Measurements from ENCODE around the gene LRPAP1. TPM values are rescaled to one million over a fixed set of nuclear protein-coding genes. Genes with fewer than 3 reads are reported as not detected.
"Not testable (repeated sequence)": the region's sequence is repeated elsewhere in the genome, so short reads cannot be mapped to it uniquely, and the experiment has no call there.

The LRPAP1 gene
- total RNA-seq, 1 donor from 2014 or later: 62.9 TPM

- DNase-seq; POLR2A ChIA-PET; H3K4me3 Mint-ChIP-seq; H3K36me3 Mint-ChIP-seq (ENCODE audit: low read depth); H3K4me1 Mint-ChIP-seq; H3K27ac Mint-ChIP-seq; ATAC-seq (ENCODE audit: low read depth); H3K27me3 Mint-ChIP-seq; H3K9me3 Mint-ChIP-seq; CTCF ChIA-PET; intact Hi-C loops (cut with micrococcal nuclease): not testable (repeated sequence)
Measured at GRCh38 chr4:3550792-3551325, 18.6 kb upstream of the LRPAP1 start.

- H3K4me1 Mint-ChIP-seq; POLR2A ChIA-PET; H3K27ac Mint-ChIP-seq; CTCF ChIA-PET; H3K36me3 Mint-ChIP-seq (ENCODE audit: low read depth); DNase-seq; intact Hi-C loops (cut with micrococcal nuclease); H3K27me3 Mint-ChIP-seq; H3K9me3 Mint-ChIP-seq; ATAC-seq (ENCODE audit: low read depth); H3K4me3 Mint-ChIP-seq: not testable (repeated sequence)
Measured at GRCh38 chr4:3550041-3550440, 17.8 kb upstream of the LRPAP1 start.

GRCh38 chr4:3549694-3550001, 17.4 kb upstream of the LRPAP1 start:
- intact Hi-C loops (cut with micrococcal nuclease); ATAC-seq (ENCODE audit: low read depth): not testable (repeated sequence)

GRCh38 chr4:3548991-3549693, 16.9 kb upstream of the LRPAP1 start:
- H3K36me3 Mint-ChIP-seq (ENCODE audit: low read depth); H3K9me3 Mint-ChIP-seq; H3K27ac Mint-ChIP-seq; H3K27me3 Mint-ChIP-seq; H3K4me3 Mint-ChIP-seq; DNase-seq; intact Hi-C loops (cut with micrococcal nuclease); POLR2A ChIA-PET; ATAC-seq (ENCODE audit: low read depth); CTCF ChIA-PET; H3K4me1 Mint-ChIP-seq: not testable (repeated sequence)

More at GRCh38 chr4:3549694-3550001, 17.4 kb upstream of the LRPAP1 start:
- H3K27ac Mint-ChIP-seq; DNase-seq; H3K36me3 Mint-ChIP-seq (ENCODE audit: low read depth); H3K9me3 Mint-ChIP-seq; H3K4me3 Mint-ChIP-seq; H3K27me3 Mint-ChIP-seq; POLR2A ChIA-PET; CTCF ChIA-PET; H3K4me1 Mint-ChIP-seq: not testable (repeated sequence)

- H3K9me3 Mint-ChIP-seq; POLR2A ChIA-PET; CTCF ChIA-PET; H3K27ac Mint-ChIP-seq; ATAC-seq (ENCODE audit: low read depth); intact Hi-C loops (cut with micrococcal nuclease); H3K36me3 Mint-ChIP-seq (ENCODE audit: low read depth); H3K4me1 Mint-ChIP-seq; H3K4me3 Mint-ChIP-seq; DNase-seq; H3K27me3 Mint-ChIP-seq: not testable (repeated sequence)
Measured at GRCh38 chr4:3546721-3547120, 14.5 kb upstream of the LRPAP1 start.

GRCh38 chr4:3545351-3545750, 13.1 kb upstream of the LRPAP1 start:
- CTCF ChIA-PET; ATAC-seq (ENCODE audit: low read depth); H3K9me3 Mint-ChIP-seq; H3K4me3 Mint-ChIP-seq; H3K4me1 Mint-ChIP-seq; intact Hi-C loops (cut with micrococcal nuclease); H3K27ac Mint-ChIP-seq; POLR2A ChIA-PET; H3K27me3 Mint-ChIP-seq; H3K36me3 Mint-ChIP-seq (ENCODE audit: low read depth); DNase-seq: not testable (repeated sequence)

- intact Hi-C loops (cut with micrococcal nuclease); DNase-seq; ATAC-seq (ENCODE audit: low read depth); POLR2A ChIA-PET; H3K27ac Mint-ChIP-seq; H3K9me3 Mint-ChIP-seq; H3K36me3 Mint-ChIP-seq (ENCODE audit: low read depth); H3K4me1 Mint-ChIP-seq; CTCF ChIA-PET; H3K4me3 Mint-ChIP-seq; H3K27me3 Mint-ChIP-seq: not testable (repeated sequence)
Measured at GRCh38 chr4:3544259-3545025, 12.2 kb upstream of the LRPAP1 start.

- ATAC-seq (ENCODE audit: low read depth); H3K36me3 Mint-ChIP-seq (ENCODE audit: low read depth); H3K4me3 Mint-ChIP-seq; POLR2A ChIA-PET; intact Hi-C loops (cut with micrococcal nuclease); DNase-seq; H3K27ac Mint-ChIP-seq; H3K4me1 Mint-ChIP-seq; CTCF ChIA-PET; H3K9me3 Mint-ChIP-seq; H3K27me3 Mint-ChIP-seq: not testable (repeated sequence)
Measured at GRCh38 chr4:3543415-3543814, 11.2 kb upstream of the LRPAP1 start.

- H3K4me3 Mint-ChIP-seq; H3K27me3 Mint-ChIP-seq; POLR2A ChIA-PET; H3K36me3 Mint-ChIP-seq (ENCODE audit: low read depth); intact Hi-C loops (cut with micrococcal nuclease); CTCF ChIA-PET; H3K27ac Mint-ChIP-seq; ATAC-seq (ENCODE audit: low read depth); H3K9me3 Mint-ChIP-seq; DNase-seq; H3K4me1 Mint-ChIP-seq: not testable (repeated sequence)
Measured at GRCh38 chr4:3538906-3539305, 6.7 kb upstream of the LRPAP1 start.

- H3K9me3 Mint-ChIP-seq; intact Hi-C loops (cut with micrococcal nuclease); H3K36me3 Mint-ChIP-seq (ENCODE audit: low read depth); H3K4me3 Mint-ChIP-seq; POLR2A ChIA-PET; ATAC-seq (ENCODE audit: low read depth); H3K27ac Mint-ChIP-seq; CTCF ChIA-PET; H3K27me3 Mint-ChIP-seq; DNase-seq: not testable (repeated sequence)
- H3K4me1 Mint-ChIP-seq: peaks cover 19% of the 10 kb centered on the region
Measured at GRCh38 chr4:3535812-3536211, 3.6 kb upstream of the LRPAP1 start.
